WTC11 (cell line): ENCODE results near the gene MTERF4. TPM values are rescaled to one million over a fixed set of nuclear protein-coding genes. Genes with fewer than 3 reads are reported as not detected.

ENCODE experiments used
- ATAC-seq: fragments of 200-7000 bp; cut with Tn5 transposase; 2 replicates; pipeline ENCODE4 v1.10.0; 2021; ENCODE audit warnings: mild to moderate bottlenecking, moderate library complexity
- CTCF ChIA-PET: fragments of 300-600 bp; sonication (Branson Sonifier 250); formaldehyde crosslinking; loops from one replicate; lab custom pipeline; 2021; ENCODE audit warnings: antibody characterized with exemption; lab: Charles Lee
- POLR2A ChIA-PET: fragments of 350-600 bp; sonication (Branson Sonifier 250); formaldehyde crosslinking; loops from one replicate; lab custom pipeline; 2021; ENCODE audit warnings: antibody characterized with exemption; lab: Charles Lee
- DNase-seq: peaks from one replicate; pipeline ENCODE4 v3.0.0; 2021; ENCODE audit warnings: low spot score
- H3K27ac Mint-ChIP-seq: 2 replicates; pipeline ENCODE4 v1.8.0; 2021; ENCODE audit warnings: mixed read lengths
- H3K27me3 Mint-ChIP-seq: 2 replicates; pipeline ENCODE4 v1.8.0; 2021; ENCODE audit warnings: low read depth, mild to moderate bottlenecking, moderate library complexity, mixed read lengths
- H3K36me3 Mint-ChIP-seq: 2 replicates; pipeline ENCODE4 v1.8.0; 2021; ENCODE audit warnings: mixed read lengths
- H3K4me1 Mint-ChIP-seq: 2 replicates; pipeline ENCODE4 v1.8.0; 2022; ENCODE audit warnings: mixed read lengths
- H3K4me3 Mint-ChIP-seq: 2 replicates; pipeline ENCODE4 v1.8.0; 2021; ENCODE audit warnings: mild to moderate bottlenecking, moderate library complexity, mixed read lengths
- H3K9me3 Mint-ChIP-seq: 2 replicates; pipeline ENCODE4 v1.8.0; 2021; ENCODE audit warnings: mixed read lengths
- AR ChIP-seq: fragments of 250-450 bp; sonication (Bioruptor Pico); IDR thresholded peaks from 2 replicates; pipeline ENCODE4 v1.9.0; 2021; ENCODE audit warnings: mild to moderate bottlenecking
- CBFB ChIP-seq: sonication (generic); formaldehyde crosslinking; IDR thresholded peaks from 2 replicates; pipeline ENCODE4 v1.8.1; 2022; ENCODE audit warnings: mild to moderate bottlenecking, low read depth, missing genetic modification reagents
- FOXK1 ChIP-seq: sonication (generic); formaldehyde crosslinking; IDR thresholded peaks from 2 replicates; pipeline ENCODE4 v1.8.0; 2022; ENCODE audit warnings: mild to moderate bottlenecking, moderate library complexity, missing genetic modification reagents
- FOXP1 ChIP-seq: sonication (generic); formaldehyde crosslinking; IDR thresholded peaks from 2 replicates; pipeline ENCODE4 v1.8.0; 2022; ENCODE audit warnings: missing genetic modification reagents, mild to moderate bottlenecking, moderate library complexity, borderline replicate concordance
- GABPB1 ChIP-seq: sonication (generic); formaldehyde crosslinking; IDR thresholded peaks from 2 replicates; pipeline ENCODE4 v1.8.1; 2023; ENCODE audit warnings: mild to moderate bottlenecking, missing genetic modification reagents
- JUN ChIP-seq: sonication (generic); formaldehyde crosslinking; IDR thresholded peaks from 2 replicates; pipeline ENCODE4 v1.8.0; 2023; ENCODE audit warnings: mild to moderate bottlenecking, missing genetic modification reagents
- KAT7 ChIP-seq: sonication (generic); formaldehyde crosslinking; IDR thresholded peaks from 2 replicates; pipeline ENCODE4 v1.8.1; 2023; ENCODE audit warnings: missing genetic modification reagents, mild to moderate bottlenecking, borderline replicate concordance
- MXD4 ChIP-seq: fragments of 250-450 bp; sonication (Bioruptor Pico); IDR thresholded peaks from 2 replicates; pipeline ENCODE4 v1.8.0; 2021; ENCODE audit warnings: mild to moderate bottlenecking, moderate library complexity, borderline replicate concordance
- NFYB ChIP-seq: sonication (generic); formaldehyde crosslinking; conservative IDR thresholded peaks from 2 replicates; pipeline ENCODE4 v1.8.0; 2022; ENCODE audit warnings: low read depth, missing genetic modification reagents
- PRRX2 ChIP-seq: fragments of 250-450 bp; sonication (Bioruptor Pico); IDR thresholded peaks from 2 replicates; pipeline ENCODE4 v1.8.0; 2021; ENCODE audit warnings: mild to moderate bottlenecking
- SP1 ChIP-seq: sonication (generic); formaldehyde crosslinking; conservative IDR thresholded peaks from 2 replicates; pipeline ENCODE4 v1.8.1; 2022; ENCODE audit warnings: missing genetic modification reagents
- TEAD4 ChIP-seq: sonication (generic); formaldehyde crosslinking; IDR thresholded peaks from 2 replicates; pipeline ENCODE4 v1.8.0; 2022; ENCODE audit warnings: mild to moderate bottlenecking, missing genetic modification reagents
- ZNF219 ChIP-seq: sonication (generic); formaldehyde crosslinking; IDR thresholded peaks from 2 replicates; pipeline ENCODE4 v1.8.0; 2023; ENCODE audit warnings: missing genetic modification reagents, mild to moderate bottlenecking, borderline replicate concordance
- total RNA-seq: library from RNA; stranded (reverse); gene quantifications from 3 replicates; pipeline ENCODE4 v1.2.3, GENCODE V29; 2021
- TF ChIP-seq, protein P1 (sequence below): sonication (generic); formaldehyde crosslinking; IDR thresholded peaks from 2 replicates; pipeline ENCODE4 v1.8.1; 2022; ENCODE audit warnings: mild to moderate bottlenecking, moderate library complexity, missing genetic modification reagents
- TF ChIP-seq, protein P2 (sequence below): sonication (generic); formaldehyde crosslinking; IDR thresholded peaks from 2 replicates; pipeline ENCODE4 v1.8.0; 2022; ENCODE audit warnings: mild to moderate bottlenecking, missing genetic modification reagents

MTERF4 gene
- total RNA-seq, 1 experiment from 2014 or later: 23.3 TPM

DNA sequence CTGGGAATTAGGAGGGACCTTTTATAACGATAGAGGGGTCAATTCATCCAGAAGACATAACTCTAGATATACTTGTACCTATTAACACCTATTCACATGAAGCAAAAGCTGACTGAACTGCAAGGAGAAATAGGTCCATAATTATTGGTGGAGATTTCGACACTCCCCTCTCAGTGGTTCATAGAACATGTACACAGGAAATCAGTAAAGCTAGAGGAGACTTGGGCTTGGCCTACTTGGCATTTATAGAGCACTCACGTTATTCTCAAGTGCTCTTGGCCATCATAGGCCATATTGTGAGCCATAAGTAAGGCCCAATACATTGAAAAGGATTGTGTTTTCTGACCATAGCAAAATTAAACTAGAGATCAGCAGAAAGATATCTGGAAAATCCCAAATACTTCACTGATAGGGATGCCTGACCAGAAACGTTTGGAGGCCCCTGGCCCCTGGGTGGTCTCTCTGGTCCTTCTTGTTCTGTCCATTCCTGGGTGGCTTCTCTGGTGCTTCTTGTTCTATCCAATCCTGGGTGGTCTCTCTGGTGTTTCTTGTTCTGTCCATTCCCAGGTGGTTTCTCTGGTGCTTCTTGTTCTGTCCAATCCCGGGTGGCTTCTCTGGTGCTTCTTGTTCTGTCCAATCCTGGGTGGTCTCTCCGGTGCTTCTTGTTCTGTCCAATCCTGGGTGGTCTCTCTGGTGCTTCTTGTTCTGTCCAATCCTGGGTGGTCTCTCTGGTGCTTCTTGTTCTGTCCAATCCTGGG is 54.7 kb downstream of the MTERF4 start:
- Mint-ChIP-seq H3K27ac (no peak overlapping the region), H3K4me3 (no peak overlapping the region), H3K9me3 (peaks cover 14% of the 10 kb centered on the region), H3K27me3 (no peaks in the 10 kb centered on the region; the same call in none of the 2 replicates), H3K36me3 (0 out of 2 replicates have a peak, but pooled peaks cover 3% of the 10 kb centered on the region), H3K4me1 (no peaks in the 10 kb centered on the region)
- TF ChIP-seq, protein P1, sequence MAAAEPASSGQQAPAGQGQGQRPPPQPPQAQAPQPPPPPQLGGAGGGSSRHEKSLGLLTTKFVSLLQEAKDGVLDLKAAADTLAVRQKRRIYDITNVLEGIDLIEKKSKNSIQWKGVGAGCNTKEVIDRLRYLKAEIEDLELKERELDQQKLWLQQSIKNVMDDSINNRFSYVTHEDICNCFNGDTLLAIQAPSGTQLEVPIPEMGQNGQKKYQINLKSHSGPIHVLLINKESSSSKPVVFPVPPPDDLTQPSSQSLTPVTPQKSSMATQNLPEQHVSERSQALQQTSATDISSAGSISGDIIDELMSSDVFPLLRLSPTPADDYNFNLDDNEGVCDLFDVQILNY (CRISPR knock-in tag): no peak
- TF ChIP-seq FOXK1 (CRISPR knock-in tag) (no peak), ZNF219 (CRISPR knock-in tag) (no peak), JUN (CRISPR knock-in tag) (no peak), AR (CRISPR knock-in tag) (no peak), SP1 (CRISPR knock-in tag) (no peak), CBFB (CRISPR knock-in tag) (no peak), KAT7 (CRISPR knock-in tag) (no peak), GABPB1 (no peak), MXD4 (no peak), PRRX2 (CRISPR knock-in tag) (no peak), NFYB (CRISPR knock-in tag) (no peak), TEAD4 (CRISPR knock-in tag) (no peak), FOXP1 (CRISPR knock-in tag) (no peak)
- TF ChIP-seq, protein P2, sequence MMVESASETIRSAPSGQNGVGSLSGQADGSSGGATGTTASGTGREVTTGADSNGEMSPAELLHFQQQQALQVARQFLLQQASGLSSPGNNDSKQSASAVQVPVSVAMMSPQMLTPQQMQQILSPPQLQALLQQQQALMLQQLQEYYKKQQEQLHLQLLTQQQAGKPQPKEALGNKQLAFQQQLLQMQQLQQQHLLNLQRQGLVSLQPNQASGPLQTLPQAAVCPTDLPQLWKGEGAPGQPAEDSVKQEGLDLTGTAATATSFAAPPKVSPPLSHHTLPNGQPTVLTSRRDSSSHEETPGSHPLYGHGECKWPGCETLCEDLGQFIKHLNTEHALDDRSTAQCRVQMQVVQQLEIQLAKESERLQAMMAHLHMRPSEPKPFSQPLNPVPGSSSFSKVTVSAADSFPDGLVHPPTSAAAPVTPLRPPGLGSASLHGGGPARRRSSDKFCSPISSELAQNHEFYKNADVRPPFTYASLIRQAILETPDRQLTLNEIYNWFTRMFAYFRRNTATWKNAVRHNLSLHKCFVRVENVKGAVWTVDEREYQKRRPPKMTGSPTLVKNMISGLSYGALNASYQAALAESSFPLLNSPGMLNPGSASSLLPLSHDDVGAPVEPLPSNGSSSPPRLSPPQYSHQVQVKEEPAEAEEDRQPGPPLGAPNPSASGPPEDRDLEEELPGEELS (CRISPR knock-in tag): no peak
- POLR2A ChIA-PET: no interaction called here
- DNase-seq: no peak
- no peak for ATAC-seq
- CTCF ChIA-PET: no interaction called here

Other genes starting within 250 kb of the MTERF4 start
- gene AGXT, start 233.5 kb downstream of the MTERF4 start, total RNA-seq: 0.16 to 0.37 TPM (median 0.24 TPM) in 3 replicates
- not detected in 3 replicates for gene MAB21L4, start 206.1 kb downstream of the MTERF4 start, total RNA-seq
- gene CROCC2, start 196.0 kb downstream of the MTERF4 start, total RNA-seq: not detected in 3 replicates
- gene SNED1, start 103.7 kb downstream of the MTERF4 start, total RNA-seq: 2.5 to 3.2 TPM (median 2.7 TPM) in 3 replicates
- gene PASK, start 47.2 kb upstream of the MTERF4 start, total RNA-seq: 64.7 to 80.9 TPM (median 72.8 TPM) in 3 replicates
- gene PPP1R7, start 48.2 kb upstream of the MTERF4 start, total RNA-seq: 44.0 to 49.1 TPM (median 49.0 TPM) in 3 replicates
- 8.0 to 8.8 TPM (median 8.6 TPM) in 3 replicates for gene ANO7, start 86.4 kb upstream of the MTERF4 start, total RNA-seq
- gene HDLBP, start 213.4 kb upstream of the MTERF4 start, total RNA-seq: 330 to 368 TPM (median 346 TPM) in 3 replicates
- 347 to 354 TPM (median 353 TPM) in 3 replicates for gene SEPTIN2, start 213.6 kb upstream of the MTERF4 start, total RNA-seq